GM21367 (cell line): Measurements from ENCODE around the gene SOX8.
"Not testable (repeated sequence)": the region's sequence is repeated elsewhere in the genome, so short reads cannot be mapped to it uniquely, and the experiment has no call there.

Experiments used
- ATAC-seq: cut with Tn5 transposase; IDR thresholded peaks from one replicate; pipeline ENCODE4 v1.9.1; 2021; ENCODE audit not compliant: unreplicated experiment

Gene SOX8

DNA sequence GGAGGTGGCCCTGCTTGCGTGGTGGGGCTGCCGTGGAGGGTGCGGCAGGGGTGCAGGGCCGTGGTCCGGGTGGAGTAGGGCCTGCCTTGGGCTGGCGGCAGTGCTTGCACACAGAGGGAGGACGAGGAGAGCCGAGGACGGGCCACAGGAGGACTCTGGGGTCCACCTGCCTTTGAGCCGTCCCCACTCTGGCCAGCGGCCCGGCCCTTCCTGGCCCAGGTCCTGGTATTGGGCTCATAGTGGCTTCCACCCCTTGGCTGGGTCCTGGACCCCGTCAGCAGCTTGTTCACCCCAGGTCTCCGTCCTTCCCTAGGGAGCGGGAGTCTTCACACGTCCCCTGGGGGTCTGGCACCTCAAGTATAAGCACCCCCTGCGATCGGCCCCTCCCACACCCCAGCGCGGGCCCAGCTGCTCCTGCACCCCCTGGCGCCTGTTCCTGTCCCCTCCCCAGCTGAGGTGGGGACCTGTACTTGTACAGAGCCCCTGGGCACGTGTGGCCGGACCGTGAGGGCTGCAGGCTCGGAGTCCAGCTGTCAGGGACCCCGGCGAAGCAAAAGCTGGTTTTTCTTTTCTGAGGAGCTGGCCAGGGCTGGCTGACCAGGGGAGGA is 40.1 kb downstream of the SOX8 start:
- no peak for ATAC-seq

DNA sequence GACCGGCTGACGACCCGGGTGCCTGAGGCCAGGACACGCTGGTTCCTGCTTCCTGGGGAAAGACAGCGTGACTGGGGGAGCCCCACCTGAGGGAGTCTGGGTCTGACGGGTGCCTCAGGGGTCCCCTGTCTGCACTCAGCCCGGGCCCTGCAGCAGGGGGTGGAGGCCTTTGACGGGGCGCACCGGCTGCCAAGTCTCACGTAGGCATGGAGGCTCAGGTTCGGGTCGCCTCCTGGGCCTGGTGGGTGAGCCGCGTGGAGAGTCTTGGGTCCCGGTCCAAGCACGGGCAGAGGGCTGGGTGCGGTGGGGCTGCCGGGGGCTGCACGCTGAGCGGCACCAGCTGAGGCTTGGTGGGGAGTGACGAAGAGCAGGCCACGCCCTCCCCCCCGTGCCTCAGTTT is 40.9 kb downstream of the SOX8 start:
- no peak for ATAC-seq

DNA sequence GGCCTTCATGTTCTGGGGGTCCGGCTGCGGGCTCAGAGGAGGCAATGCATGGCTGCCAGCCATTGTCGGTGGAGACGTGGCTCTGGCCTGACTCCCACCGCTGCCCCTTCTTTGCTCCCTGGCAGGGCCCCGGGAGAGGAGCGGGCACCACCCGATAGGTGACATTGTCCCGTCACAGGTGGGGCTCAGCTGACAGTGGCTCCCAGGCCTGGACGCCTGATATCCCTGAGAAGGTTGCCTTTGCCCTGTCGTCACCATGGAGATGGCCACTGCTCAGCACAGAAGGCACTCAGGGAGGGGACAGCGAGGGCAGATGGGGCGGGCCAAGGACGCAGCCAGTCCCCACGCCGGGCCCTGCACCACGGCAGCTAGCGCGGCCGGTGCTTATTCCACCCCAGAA is 42.6 kb downstream of the SOX8 start:
- ATAC-seq = no peak

DNA sequence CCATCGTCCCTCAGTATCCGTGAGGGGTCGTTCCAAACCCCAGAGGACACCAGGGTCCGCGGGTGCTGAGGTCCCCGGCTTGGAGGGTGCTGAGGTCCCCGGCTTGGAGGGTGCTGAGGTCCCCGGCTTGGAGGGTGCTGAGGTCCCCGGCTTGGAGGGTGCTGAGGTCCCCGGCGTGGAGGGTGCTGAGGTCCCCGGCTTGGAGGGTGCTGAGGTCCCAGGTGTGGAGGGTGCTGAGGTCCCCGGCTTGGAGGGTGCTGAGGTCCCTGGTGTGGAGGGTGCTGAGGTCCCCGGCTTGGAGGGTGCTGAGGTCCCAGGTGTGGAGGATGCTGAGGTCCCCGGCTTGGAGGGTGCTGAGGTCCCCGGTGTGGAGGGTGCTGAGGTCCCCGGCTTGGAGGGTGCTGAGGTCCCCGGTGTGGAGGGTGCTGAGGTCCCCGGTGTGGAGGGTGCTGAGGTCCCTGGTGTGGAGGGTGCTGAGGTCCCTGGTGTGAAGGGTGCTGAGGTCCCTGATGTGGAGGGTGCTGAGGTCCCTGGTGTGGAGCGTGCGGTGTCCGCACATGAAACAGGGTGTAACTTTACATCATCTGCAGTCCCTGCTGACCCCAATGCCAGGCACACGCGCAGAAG is 43.7 kb downstream of the SOX8 start:
- not testable (repeated sequence) for ATAC-seq

DNA sequence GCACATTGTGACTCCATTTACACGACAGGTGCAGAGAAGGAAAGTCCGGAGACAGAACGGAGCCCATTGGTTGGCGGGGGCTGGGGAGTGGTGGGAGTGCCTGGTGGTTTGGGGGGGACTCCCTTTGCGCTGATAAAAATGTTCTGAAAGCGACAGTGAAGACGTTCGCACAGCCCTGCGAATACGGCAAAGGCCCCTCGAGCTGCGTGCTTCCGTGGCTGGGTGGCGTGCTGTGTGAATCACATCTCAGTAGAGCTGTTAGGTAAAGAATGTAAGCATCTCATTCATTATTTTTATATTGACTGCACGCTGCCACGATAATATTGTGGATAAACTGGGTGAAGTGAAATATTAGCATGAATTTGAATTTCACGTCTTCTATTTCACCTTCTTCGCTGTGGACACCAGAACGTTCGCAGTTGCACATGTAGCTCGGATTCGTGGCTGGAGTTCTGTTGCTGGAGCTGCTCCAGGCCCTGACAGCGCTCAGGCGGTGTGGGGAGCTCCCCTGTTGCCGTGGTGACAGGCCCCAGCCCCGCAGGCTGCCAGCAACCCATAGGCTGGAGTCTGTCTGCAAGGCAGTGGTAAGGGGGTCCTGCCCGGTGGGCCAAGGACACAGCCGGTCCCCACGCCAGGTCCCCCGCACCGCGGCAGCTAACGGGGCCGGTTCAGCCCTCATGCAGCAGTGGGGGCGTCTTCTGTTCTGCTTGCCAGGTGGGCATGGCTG is 44.6 kb downstream of the SOX8 start:
- ATAC-seq = no peak

DNA sequence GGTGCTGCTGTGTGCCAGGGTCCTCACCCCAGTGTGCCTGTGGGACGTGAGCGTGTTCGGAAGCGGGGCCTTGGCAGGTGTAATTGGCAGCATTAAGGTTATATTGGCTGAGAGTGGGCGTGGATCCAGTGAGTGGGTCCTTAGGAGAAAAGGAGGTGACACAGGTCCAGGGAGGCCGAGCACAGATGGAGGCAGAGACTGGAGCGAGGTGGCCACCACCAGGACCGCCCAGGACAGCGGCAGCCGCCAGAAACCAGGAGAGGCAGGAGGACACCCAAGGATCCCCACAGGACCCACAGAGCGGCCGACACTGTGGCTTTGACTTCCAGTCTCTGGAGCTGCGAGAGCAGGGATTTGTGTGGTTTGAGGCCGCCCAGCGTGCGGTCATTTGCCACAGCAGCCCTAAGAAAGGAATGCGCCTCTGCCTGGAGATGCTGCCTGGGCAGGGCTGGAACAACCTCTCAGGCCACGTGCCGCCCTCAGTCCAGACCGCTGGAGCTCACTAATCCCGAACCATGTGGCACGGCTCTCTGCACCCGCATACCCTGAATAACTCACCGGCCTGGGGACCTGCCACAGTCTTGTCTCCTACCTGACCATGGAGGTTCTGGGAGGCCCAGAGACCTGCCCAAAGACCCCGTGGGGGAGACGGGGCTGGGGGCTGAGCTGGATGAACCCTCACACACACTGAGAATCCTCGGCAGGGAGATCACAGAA is 45.4 kb downstream of the SOX8 start:
- ATAC-seq = no peak

DNA sequence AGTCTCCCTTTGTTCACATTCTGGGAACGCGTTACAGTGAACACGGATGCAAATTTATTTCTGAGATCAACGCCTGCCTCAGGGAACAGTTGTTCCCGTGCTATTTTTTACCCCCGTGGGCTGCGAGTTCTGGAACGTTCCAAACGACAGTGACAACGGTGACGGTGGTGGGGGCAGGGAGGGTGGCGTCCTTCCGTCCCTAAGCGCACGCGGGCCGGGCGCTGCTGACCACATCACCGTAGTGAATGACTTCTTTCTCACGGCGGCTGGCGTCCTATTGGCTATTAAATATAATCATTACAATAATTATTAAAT is 45.9 kb downstream of the SOX8 start:
- no peak for ATAC-seq

DNA sequence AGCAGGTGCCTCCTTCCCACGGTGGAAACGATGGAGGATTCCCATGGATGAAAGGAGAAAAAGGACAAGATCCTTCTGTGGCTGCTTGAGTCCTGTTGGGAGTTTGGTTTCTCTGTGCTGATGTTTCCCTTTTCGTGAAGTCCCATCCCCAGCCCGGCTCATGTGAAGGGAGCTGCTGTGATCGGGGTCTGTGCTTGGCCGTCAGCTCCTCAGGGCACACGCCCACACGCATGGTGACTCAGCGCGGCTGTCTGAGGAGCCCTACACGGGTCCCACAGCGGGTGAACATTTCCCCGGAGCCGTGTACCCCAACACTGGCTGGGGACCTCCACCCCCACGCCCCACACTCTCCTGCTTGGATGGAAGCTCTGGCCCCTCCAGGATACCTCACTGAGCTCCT is 46.5 kb downstream of the SOX8 start:
- no peak for ATAC-seq

DNA sequence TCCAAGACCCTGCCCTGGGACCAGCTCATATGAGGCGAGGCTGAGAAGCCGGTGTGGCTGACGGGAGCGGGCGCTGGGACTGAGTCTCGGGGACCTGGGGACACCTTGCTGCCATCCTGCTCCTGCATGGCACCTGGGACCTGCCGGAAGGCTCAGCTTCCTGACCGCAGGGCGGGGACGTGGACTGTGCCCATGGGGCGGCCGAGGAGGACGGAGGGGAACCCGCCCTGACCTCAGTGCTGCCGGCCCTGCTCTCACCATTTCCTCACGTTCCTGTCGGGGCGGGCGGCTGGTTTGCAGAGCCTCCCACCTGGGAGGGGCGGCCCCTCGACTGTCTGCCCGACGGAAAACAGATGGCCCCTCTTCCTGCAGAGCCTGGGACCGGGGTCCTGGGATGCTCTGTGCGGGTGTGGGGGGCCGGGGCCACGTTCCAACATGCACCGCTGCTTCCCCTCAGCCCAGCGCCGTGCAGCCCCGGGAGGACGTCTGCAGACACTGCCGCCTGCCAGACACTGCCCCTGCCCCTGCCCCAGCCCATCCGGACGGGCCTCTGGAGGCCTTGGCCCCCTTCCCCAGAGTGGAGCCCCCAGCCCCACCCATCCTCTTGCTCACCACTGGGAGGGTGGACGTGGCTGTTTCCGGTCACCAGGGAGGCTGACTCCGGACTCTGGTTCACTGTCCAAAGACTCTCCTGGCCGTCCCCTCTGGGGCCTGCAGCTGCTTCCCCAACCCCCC is 47.1 kb downstream of the SOX8 start:
- ATAC-seq = no peak

DNA sequence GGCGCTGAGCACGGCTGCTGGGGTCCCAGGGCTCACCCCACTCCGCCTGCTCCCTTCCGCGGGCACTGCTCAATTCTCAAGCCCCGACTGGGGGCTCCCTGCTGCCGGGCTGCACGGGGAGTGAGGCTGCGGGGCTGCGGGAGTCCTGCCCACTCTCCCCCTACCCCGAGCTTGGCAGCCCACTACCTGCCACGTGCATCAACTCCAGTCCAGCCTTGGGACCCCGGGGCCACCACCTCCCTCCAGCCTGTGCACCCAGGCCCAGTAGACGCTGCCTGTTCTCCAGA is 47.6 kb downstream of the SOX8 start:
- ATAC-seq = no peak

DNA sequence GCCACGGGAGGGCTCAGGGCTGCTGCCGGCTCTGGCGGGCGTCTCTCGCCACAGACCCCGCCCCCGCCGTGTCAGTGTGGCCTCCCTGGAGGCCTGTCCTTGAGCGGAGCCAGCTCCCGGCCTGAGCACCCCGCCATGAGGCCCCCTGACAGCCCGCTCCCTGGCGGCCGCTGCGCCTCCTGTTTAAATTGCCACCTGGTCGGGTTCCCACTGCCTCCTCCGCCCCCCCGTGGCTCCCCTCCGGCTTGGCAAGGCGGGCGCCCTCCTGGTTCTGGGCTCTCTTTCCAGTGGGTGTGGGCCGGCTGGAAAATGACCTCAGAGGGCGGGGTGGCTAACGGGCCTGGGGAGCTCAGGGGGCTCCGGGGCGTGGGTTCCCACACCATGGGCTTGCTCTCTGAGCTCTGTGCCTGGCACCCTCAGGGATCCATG is 48.9 kb downstream of the SOX8 start:
- ATAC-seq = no peak

DNA sequence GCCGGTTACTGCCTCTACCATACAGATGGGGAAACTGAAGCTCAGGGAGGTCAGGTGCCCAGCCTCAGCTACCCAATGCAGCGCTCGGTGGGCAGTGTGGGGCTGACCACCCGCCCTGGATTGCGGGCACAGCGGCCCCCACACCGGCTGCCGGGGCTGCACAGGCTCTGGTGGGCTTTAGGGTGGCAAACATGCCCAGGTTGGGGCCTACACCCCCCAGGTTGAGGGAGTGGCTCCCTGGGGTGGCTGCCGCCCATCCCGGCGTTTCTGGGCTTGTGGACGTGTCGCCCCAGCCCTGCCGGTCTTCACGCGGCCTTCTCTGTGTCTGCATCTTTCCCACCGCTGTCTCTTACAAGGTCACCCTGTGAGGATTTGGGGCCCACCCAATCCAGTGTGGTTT is 50.1 kb downstream of the SOX8 start:
- ATAC-seq = no peak

DNA sequence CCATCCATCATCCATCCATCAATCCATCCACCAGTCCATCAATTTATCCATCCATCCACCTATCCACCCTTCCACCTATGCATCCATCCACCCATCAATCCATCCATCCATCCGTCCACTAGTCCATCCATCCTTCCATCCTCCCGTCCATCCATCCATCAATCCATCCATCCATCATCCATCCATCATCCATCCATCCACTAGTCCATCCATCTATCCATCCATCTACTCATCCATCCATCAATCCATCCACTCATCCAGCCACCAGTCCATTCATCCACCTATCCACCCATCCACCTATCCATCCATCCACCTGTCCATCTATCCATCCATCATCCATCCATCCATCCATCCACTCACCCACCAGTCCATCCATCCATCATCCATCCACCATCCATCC is 51.0 kb downstream of the SOX8 start:
- no peak for ATAC-seq

DNA sequence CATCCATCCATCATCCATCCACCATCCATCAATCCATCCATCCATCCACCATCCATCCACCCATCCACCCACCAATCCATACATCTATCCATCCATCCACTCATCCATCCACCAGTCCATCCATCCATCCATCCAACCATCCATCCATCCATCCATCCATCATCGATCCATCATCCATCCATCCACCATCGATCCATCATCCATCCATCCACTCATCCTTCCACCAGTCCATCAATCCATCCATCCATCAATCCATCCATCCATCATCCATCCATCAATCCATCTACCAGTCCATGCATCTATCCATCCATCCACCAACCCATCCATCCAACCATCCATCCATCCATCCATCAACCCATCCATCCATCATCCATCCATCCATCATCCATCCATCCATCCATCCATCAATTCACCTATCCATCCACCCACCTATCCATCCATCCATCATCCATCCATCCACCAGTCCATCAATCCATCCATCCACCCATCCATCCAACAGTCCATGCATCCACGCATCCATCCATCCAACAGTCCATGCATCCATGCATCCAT is 51.6 kb downstream of the SOX8 start:
- no peak for ATAC-seq

DNA sequence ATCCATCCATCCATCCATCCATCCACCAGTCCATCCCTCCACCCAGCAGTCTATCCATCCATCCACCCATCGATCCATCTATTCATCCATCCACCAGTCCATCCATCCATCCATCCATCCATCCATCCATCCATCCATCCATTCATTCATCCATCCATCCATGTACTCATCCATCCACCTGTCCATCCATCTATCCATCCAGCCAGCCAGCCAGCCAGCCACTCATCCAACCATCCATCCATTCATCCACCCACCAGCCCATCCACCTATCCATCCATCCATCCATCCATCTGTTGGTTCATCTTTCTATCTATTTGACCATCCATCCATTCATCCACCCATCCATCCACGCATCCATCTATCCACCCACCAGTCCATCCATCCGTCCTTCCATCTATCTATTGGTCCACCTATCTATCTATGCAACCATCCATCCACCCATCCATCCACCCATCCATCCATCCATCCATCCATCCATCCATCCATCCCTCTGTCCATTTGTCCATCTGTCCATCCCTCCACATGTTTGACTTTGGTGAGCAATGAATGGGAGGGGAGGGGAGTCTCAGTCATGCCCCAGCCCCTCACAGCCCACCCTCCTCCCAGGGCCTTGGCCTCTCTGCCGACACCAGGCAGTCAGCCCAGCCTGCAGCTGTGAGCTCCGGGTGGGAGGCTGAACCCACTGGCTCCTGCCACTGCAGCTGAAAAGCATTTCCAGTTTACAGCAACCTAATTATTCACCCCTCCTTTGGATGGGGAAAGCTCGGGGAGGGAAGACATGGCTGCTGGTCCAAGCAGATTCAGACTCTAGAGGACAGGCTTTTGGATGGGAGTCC is 52.9 kb downstream of the SOX8 start:
- ATAC-seq = no peak

DNA sequence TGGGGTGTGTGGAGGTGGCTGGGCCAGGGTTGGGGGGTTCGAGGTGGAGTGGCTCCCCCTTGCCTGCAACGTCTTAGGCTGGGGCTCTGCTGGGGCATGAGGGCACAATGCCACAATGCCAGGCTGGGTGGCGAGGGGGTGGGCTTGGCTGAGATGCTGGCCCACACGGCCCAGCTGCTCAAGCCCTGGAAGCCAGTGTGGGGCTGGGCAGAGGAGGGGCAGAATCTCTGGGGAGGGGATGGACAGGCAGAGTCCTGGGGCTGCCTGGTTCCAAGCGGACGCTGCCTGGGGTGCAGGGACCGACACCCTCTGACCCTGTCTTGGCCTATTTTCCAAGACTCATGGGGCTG is 53.5 kb downstream of the SOX8 start:
- no peak for ATAC-seq

DNA sequence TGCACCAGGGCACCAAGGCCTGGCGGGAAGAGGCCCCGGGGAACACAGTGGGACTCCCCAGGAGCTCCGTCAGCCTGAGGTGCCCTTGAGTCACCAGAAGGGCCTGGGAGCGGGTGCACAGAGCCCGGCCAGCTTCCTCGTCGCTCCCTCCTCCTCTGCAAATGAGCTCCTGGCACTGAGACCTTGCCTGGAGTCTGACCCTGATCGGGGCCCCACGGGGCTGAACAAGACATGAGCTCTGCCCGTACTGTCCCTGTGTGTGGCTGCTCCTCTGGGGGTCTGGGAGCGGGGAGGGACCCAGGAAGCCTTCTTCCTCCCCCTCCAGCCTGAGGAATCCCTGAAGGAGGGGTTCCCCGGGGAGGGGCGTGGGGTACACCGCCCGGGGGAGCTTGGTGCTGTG is 54.6 kb downstream of the SOX8 start:
- no peak for ATAC-seq
